Measurements from ENCODE around the gene NR4A3.

- no peak for TF ChIP-seq CTCF (IDR thresholded peaks at IDR 0.05)
- TF ChIP-seq POLR2A (IDR thresholded peaks at IDR 0.05) = no peak
Observed at GRCh38 chr9:99903393-99903792, 81.7 kb downstream of the NR4A3 start.
